GM12891 (cell line): Measurements from ENCODE around the gene PSMB3.

Experiments used
- DNase-seq: peaks from one replicate; pipeline ENCODE4 v3.0.0; 2011; ENCODE audit warnings: low spot score; ENCODE audit not compliant: insufficient read length
- FAIRE-seq: peaks from 2 replicates; lab custom pipeline; 2011; peaks lifted over from hg19 to GRCh38; lab: Jason Lieb, UNC
- PAX5 ChIP-seq: IDR thresholded peaks from 2 replicates; pipeline ENCODE4 v1.6.1; 2011; ENCODE audit warnings: low read length, moderate library complexity, mild to moderate bottlenecking; ENCODE audit not compliant: insufficient read depth, severe bottlenecking
- POLR2A ChIP-seq: IDR thresholded peaks from 2 replicates; pipeline ENCODE4 v1.6.1; 2011; ENCODE audit warnings: low read depth, low read length, control low read depth
- POLR2AphosphoS5 ChIP-seq: IDR thresholded peaks from 2 replicates; pipeline ENCODE4 v1.6.1; 2011; ENCODE audit warnings: low read depth, low read length, control low read depth
- POU2F2 ChIP-seq: IDR thresholded peaks from 2 replicates; pipeline ENCODE4 v1.6.1; 2011; ENCODE audit warnings: low read depth, mild to moderate bottlenecking, control low read depth, low read length, moderate library complexity
- SPI1 ChIP-seq: IDR thresholded peaks from 2 replicates; pipeline ENCODE4 v1.6.1; 2011; ENCODE audit warnings: low read depth, low read length, control low read depth
- TAF1 ChIP-seq: IDR thresholded peaks from 2 replicates; pipeline ENCODE4 v1.6.1; 2011; ENCODE audit warnings: low read depth, low read length, control low read depth

The PSMB3 gene

GRCh38 chr17:38732376-38733281, 19.9 kb upstream of the PSMB3 start:
- FAIRE-seq (no peak), DNase-seq (no peak)
- TF ChIP-seq POU2F2 (no peak), POLR2AphosphoS5 (no peak), POLR2A (no peak), SPI1 (no peak), PAX5 (no peak), TAF1 (no peak)

- DNase-seq, result no peak
- TF ChIP-seq POLR2AphosphoS5 (no peak), PAX5 (no peak), POLR2A (no peak), POU2F2 (no peak), TAF1 (no peak), SPI1 (no peak)
- FAIRE-seq, result no peak
Observed at GRCh38 chr17:38733282-38733981, 19.1 kb upstream of the PSMB3 start.

DNA sequence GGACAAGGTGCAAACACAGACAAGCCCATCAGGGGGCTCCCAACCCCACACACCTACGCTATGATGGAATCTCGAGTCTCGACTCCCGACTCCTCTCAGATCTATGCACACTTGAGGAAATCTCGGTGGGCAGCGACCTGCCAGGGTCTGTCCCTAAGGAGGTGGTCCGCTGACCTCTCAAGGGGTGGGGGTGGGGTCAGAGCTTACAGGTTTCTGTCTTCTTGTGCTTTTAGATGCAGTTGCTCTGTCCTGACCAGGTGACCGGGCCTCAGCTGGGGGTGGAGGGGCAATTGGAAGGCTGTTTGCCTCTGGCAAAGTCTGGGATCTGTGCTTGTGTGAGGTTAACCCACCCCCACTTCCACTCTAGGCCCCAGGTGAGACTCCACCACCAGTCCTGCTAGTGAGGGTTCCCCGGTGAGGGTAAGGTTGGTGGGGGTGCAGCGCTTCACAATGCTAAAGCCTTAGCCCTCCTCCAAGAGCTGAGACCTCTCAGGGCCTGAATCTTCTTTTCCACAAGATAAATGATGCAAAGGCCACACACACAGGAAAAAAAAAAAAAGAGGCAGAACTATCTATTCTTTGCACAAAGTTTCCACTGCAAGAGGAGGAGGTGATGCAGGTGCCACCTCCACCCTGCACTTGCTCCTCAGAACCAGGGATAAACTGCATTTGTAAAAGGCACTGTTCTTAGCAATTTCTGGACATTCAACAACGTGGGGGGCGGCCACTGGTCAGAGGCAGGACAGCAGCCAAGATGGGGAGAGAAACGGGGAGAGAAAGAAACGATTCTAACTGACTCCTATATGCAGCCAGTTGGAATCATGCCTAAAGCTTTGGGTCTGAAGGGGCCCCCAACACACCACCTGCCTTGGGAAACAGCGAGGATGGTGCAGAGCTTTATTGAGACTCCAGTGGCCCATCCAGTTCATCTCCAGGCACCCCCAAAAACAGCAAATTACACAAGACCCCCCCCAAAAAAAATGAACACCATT, 18.3 kb upstream of the PSMB3 start:
- DNase-seq (no peak), FAIRE-seq (no peak)
- no peak for TF ChIP-seq POLR2AphosphoS5
- TF ChIP-seq POU2F2, result no peak
- no peak for TF ChIP-seq TAF1
- no peak for TF ChIP-seq SPI1

- DNase-seq (peak; percentile 86), FAIRE-seq (no peak)
- TF ChIP-seq POLR2A (no peak), PAX5 (no peak), POLR2AphosphoS5 (no peak), POU2F2 (no peak), TAF1 (no peak)
Observed at GRCh38 chr17:38735161-38735997, 17.2 kb upstream of the PSMB3 start.

GRCh38 chr17:38738007-38738662, 14.4 kb upstream of the PSMB3 start:
- FAIRE-seq (no peak), DNase-seq (peak; percentile 77)
- peak; percentile 81 for TF ChIP-seq PAX5
- no peak for TF ChIP-seq SPI1
- TF ChIP-seq TAF1, result no peak
- TF ChIP-seq POLR2A, result no peak

DNA sequence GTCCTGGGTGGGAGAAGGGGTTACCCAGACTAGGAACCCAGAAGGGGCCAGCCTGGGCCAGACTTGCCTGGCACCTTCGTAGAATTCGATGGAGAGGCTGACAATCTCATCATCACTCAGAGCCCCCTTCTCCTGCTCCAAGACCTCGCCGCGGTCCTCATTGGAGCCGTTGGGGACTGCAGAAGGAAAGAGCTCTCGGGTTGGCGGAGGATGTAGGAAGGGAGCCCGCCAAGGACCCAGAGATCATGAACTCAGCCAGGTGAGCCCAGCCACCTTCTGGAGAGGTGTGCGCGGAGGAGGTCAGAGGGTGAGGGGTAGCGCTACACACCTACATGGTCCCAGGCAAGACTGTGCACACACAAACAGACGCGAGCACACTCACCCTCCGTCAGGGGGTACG, 13.9 kb upstream of the PSMB3 start:
- DNase-seq (no peak), FAIRE-seq (no peak)
- TF ChIP-seq PAX5 (no peak), TAF1 (no peak), SPI1 (no peak), POLR2A (no peak), POU2F2 (no peak), POLR2AphosphoS5 (no peak)

DNA sequence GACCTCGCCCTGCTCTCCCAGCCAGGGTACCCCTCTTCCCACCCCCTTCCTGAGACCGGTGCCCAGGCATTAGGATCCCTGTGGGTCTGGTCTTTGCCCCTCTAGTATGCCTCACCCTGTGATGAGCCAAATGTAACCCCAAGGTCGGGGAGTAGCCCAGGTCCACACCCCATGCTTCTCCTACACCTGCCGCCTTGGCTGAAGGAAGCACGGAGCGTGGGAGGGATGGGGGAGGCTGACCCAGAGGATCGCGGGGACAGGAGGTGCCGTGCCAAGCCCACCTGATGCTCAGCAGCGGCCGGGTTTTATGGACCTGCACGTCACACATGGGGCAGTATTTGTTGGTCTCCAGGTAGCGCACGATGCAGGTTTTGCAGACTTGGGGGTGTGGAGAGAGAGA, 13.2 kb upstream of the PSMB3 start:
- FAIRE-seq, result no peak
- TF ChIP-seq POU2F2, result no peak
- TF ChIP-seq TAF1, result no peak
- TF ChIP-seq PAX5, result no peak
- TF ChIP-seq SPI1, result no peak
- no peak for TF ChIP-seq POLR2AphosphoS5
- TF ChIP-seq POLR2A, result no peak
- DNase-seq, result no peak

DNA sequence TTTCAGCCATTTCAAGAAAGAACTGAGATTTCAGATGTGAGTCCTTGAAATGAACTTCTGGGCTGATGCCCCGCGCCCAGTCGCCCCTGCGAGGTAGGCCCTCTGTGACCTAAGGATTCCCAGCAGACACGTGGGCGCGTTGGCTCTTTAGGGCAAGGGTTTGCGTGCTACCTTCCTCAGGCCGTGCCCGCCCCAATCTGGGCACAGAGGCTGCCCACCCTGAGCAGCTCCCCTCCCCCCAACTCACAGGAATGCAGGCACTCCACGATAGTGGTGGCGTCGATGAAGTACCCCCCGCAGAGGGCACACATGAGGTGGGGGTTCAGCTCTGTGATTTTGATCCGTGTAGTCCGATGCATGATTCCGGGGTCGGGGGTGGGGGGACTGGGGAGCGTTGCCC, 12.5 kb upstream of the PSMB3 start:
- no peak for TF ChIP-seq POLR2A
- no peak for TF ChIP-seq SPI1
- no peak for TF ChIP-seq TAF1
- TF ChIP-seq POU2F2, result no peak
- TF ChIP-seq PAX5, result no peak
- TF ChIP-seq POLR2AphosphoS5, result no peak
- DNase-seq (no peak), FAIRE-seq (no peak)
